22Rv1 (cell line): ENCODE measurements around the gene KNCN.

Experiments used
- ZFX ChIP-seq: fragments of 450-650 bp; IDR thresholded peaks from 2 replicates; pipeline ENCODE4 v1.6.1; 2017; ENCODE audit warnings: antibody characterized with exemption, borderline replicate concordance
- TF ChIP-seq, protein P1 (sequence below): fragments of 450-650 bp; IDR thresholded peaks from 2 replicates; pipeline ENCODE4 v1.5.1; 2017; ENCODE audit warnings: mild to moderate bottlenecking

DNA sequence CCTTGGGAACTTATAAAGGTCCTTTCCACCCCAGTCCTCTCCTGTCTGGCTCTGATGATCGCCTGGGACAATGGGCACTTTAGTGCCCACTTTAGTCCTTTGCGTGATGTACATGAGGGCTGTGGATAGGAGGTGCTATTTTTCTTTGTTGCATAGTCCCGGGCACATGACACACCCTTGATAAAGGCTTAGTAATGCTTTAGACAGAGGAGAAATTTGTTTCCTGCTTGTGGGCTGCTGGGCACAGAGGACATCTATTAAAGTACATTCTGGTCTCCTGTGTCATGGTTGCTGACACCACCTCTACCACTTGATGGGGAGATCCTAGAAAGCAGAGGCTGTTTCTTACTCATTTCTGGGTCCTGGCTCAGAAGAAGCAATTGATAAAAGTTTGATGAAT lies 5.4 kb upstream of the KNCN start:
- TF ChIP-seq, protein P1, sequence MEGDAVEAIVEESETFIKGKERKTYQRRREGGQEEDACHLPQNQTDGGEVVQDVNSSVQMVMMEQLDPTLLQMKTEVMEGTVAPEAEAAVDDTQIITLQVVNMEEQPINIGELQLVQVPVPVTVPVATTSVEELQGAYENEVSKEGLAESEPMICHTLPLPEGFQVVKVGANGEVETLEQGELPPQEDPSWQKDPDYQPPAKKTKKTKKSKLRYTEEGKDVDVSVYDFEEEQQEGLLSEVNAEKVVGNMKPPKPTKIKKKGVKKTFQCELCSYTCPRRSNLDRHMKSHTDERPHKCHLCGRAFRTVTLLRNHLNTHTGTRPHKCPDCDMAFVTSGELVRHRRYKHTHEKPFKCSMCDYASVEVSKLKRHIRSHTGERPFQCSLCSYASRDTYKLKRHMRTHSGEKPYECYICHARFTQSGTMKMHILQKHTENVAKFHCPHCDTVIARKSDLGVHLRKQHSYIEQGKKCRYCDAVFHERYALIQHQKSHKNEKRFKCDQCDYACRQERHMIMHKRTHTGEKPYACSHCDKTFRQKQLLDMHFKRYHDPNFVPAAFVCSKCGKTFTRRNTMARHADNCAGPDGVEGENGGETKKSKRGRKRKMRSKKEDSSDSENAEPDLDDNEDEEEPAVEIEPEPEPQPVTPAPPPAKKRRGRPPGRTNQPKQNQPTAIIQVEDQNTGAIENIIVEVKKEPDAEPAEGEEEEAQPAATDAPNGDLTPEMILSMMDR = no peak
- no peak for TF ChIP-seq ZFX
